Neuronal stem cell (in vitro differentiated cells): ENCODE data around the gene HPCA.

Experiments used
- DNase-seq: peaks from one replicate; pipeline ENCODE4 v3.0.0-alpha.2; 2013; ENCODE audit warnings: low spot score
- H2AFZ ChIP-seq: one replicate; pipeline ENCODE4 v1.6.1; 2013; ENCODE audit warnings: mild to moderate bottlenecking, low read length, inconsistent platforms
- H2AK5ac ChIP-seq: 2 replicates; pipeline ENCODE4 v1.6.1; 2013; ENCODE audit warnings: low read depth, mild to moderate bottlenecking, inconsistent platforms, low read length, moderate library complexity, mixed read lengths
- H2BK120ac ChIP-seq: 2 replicates; pipeline ENCODE4 v1.6.1; 2013; ENCODE audit warnings: low read depth, mild to moderate bottlenecking, inconsistent platforms, low read length, moderate library complexity, mixed read lengths
- H2BK12ac ChIP-seq: one replicate; pipeline ENCODE4 v1.6.1; 2013; ENCODE audit warnings: low read length, inconsistent platforms
- H2BK15ac ChIP-seq: 2 replicates; pipeline ENCODE4 v1.6.1; 2013; ENCODE audit warnings: mild to moderate bottlenecking, low read length, inconsistent platforms, mixed read lengths
- H2BK5ac ChIP-seq: one replicate; pipeline ENCODE4 v1.6.1; 2013; ENCODE audit warnings: inconsistent platforms, mild to moderate bottlenecking, low read length, moderate library complexity
- H3K14ac ChIP-seq: one replicate; pipeline ENCODE4 v1.6.1; 2013; ENCODE audit warnings: low read length, inconsistent platforms
- H3K18ac ChIP-seq: 2 replicates; pipeline ENCODE4 v1.6.1; 2013; ENCODE audit warnings: low read length, inconsistent platforms
- H3K23ac ChIP-seq: 2 replicates; pipeline ENCODE4 v1.6.1; 2013; ENCODE audit warnings: low read depth, mild to moderate bottlenecking, mixed read lengths, low read length, inconsistent platforms; ENCODE audit not compliant: poor library complexity
- H3K27ac ChIP-seq: replicated peaks from 3 replicates; pipeline ENCODE4 v1.5.1; 2013; ENCODE audit warnings: low read length, inconsistent platforms
- H3K27me3 ChIP-seq, 3 experiments: 2 replicates each; pipeline ENCODE4 v1.6.1; 2013; ENCODE audit warnings: low read length in 3 of 3, mild to moderate bottlenecking in 2 of 3, inconsistent platforms in 1 of 3, low read depth in 1 of 3, mixed read lengths in 1 of 3, moderate library complexity in 1 of 3; ENCODE audit not compliant: control insufficient read depth in 3 of 3, insufficient read depth in 3 of 3
- H3K36me3 ChIP-seq, 2 donors: replicated peaks in 1 of 2; 2 replicates each; pipeline ENCODE4 v1.6.1; 2013; ENCODE audit warnings: low read length in 2 of 2; ENCODE audit not compliant: control insufficient read depth in 2 of 2, insufficient read depth in 2 of 2
- H3K4ac ChIP-seq: 2 replicates; pipeline ENCODE4 v1.6.1; 2013; ENCODE audit warnings: inconsistent platforms, mild to moderate bottlenecking, low read length, moderate library complexity
- H3K4me1 ChIP-seq, 2 donors: 1 replicate in 1 of 2; 2 replicates in 1 of 2; pipeline ENCODE4 v1.6.1; 2013; ENCODE audit warnings: low read length in 2 of 2, low read depth in 1 of 2; ENCODE audit not compliant: control insufficient read depth in 2 of 2, insufficient read depth in 1 of 2
- H3K4me2 ChIP-seq: one replicate; pipeline ENCODE4 v1.6.1; 2013; ENCODE audit warnings: mild to moderate bottlenecking, low read length, inconsistent platforms; ENCODE audit not compliant: insufficient read depth, poor library complexity, severe bottlenecking
- H3K4me3 ChIP-seq, 2 donors: 2 replicates each; pipeline ENCODE4 v1.5.1; 2013; ENCODE audit warnings: low read length in 2 of 2, mild to moderate bottlenecking in 2 of 2, inconsistent platforms in 1 of 2, moderate library complexity in 1 of 2
- H3K79me1 ChIP-seq: one replicate; pipeline ENCODE4 v1.6.1; 2013; ENCODE audit warnings: low read depth, mild to moderate bottlenecking, inconsistent platforms, low read length, moderate library complexity
- H3K9ac ChIP-seq: one replicate; pipeline ENCODE4 v1.6.1; 2013; ENCODE audit warnings: mild to moderate bottlenecking, low read depth, low read length, inconsistent platforms; ENCODE audit not compliant: poor library complexity
- H3K9me3 ChIP-seq, 2 donors: replicated peaks in 1 of 2; 2 replicates each; pipeline versions ENCODE3 to v1.6.1; 2013; ENCODE audit warnings: low read length in 2 of 2, mild to moderate bottlenecking in 2 of 2, inconsistent platforms in 1 of 2, low read depth in 1 of 2, mixed read lengths in 1 of 2, moderate library complexity in 1 of 2; ENCODE audit not compliant: control insufficient read depth in 2 of 2, insufficient read depth in 1 of 2
- H4K8ac ChIP-seq: one replicate; pipeline ENCODE4 v1.6.1; 2013; ENCODE audit warnings: low read depth, mild to moderate bottlenecking, inconsistent platforms, low read length, moderate library complexity
- H4K91ac ChIP-seq: one replicate; pipeline ENCODE4 v1.6.1; 2013; ENCODE audit warnings: low read length, low read depth, mild to moderate bottlenecking, inconsistent platforms; ENCODE audit not compliant: poor library complexity
- WGBS, 2 donors: extraction: QIAGEN DNeasy Blood & Tissue Kit; methylation state at CpG; one replicate each; pipeline ENCODE4 v1.1.7; 2013; ENCODE audit warnings: missing lambda C conversion rate in 2 of 2, mixed read lengths in 1 of 2; ENCODE audit not compliant: insufficient read length in 2 of 2, insufficient replicate concordance in 1 of 2; ENCODE audit errors: extremely low coverage in 2 of 2; 5-methylcytosine and 5-hydroxymethylcytosine counted together

HPCA gene

DNA sequence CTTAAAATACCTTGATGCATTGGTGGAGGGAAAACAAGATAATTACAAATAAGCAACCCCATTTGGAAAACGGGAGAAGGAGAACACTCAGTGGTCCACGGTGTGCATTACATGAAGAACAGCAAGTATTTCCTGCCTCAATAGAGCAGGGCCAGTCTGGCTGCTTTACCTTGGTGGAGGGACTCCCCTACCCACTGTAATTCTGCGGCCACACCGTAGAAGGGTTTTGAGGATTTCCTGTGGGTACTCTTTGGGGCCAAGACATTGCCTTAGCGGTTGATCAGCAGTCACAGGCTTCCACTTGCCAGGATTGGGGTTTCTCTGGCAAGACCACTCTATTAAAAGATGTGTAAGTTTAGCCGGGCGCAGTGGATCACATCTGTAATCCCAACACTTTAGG, 31.2 kb downstream of the HPCA start:
- Histone ChIP-seq H3K23ac (no peak overlapping the region), H2BK12ac (no peak overlapping the region), H3K4me2 (no peak overlapping the region), H3K9ac (no peak overlapping the region), H3K18ac (no peak overlapping the region), H3K36me3 (no peaks in the 10 kb centered on the region), H3K4me1 (peaks cover 0 to 2% of the 10 kb centered on the region in 2 donors), H3K79me1 (no peaks in the 10 kb centered on the region), H4K8ac (no peak overlapping the region), H3K27me3 (peaks cover 0 to 3% (median 0%) of the 10 kb centered on the region in 3 experiments), H3K4ac (no peak overlapping the region), H2BK5ac (no peak overlapping the region), H4K91ac (no peak overlapping the region), H3K9me3 (no peaks in the 10 kb centered on the region), H2AK5ac (no peak overlapping the region), H2AFZ (no peak overlapping the region), H3K4me3 (no peak overlapping the region), H2BK15ac (no peak overlapping the region), H3K27ac (no peak overlapping the region), H2BK120ac (no peak overlapping the region), H3K14ac (no peak overlapping the region)
- no CpG with 5 or more reads among the region's 7 CpGs for WGBS, 2 donors
- DNase-seq: no peak

DNA sequence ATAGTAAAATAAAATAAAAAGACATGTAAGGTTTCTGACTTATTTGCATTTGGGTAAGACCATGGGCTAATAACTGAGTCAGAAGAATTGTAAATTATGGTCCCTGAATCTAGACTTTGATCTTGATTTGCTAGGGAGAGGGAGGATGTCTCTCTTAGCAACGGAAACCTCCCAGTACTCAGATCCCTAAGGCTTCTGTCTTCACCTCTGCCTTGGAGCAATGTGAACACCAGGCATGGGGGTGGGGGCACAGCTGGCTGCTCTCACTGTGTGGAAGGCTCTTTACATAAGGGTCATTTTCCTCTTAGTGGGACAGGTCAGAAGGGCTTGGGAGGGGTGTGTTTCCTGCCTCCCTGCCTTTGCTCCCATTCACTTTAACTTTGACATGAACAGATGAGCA, 31.9 kb downstream of the HPCA start:
- no peak overlapping the region for H3K9ac ChIP-seq
- H4K8ac ChIP-seq: no peak overlapping the region
- no peak overlapping the region for H2AFZ ChIP-seq
- no peak overlapping the region for H3K27ac ChIP-seq
- no CpG with 5 or more reads among the region's 1 CpG for WGBS, 2 donors
- H2BK120ac ChIP-seq: no peak overlapping the region
- no peak overlapping the region for H3K4me3 ChIP-seq
- H3K36me3 ChIP-seq: no peaks in the 10 kb centered on the region
- no peak overlapping the region for H3K18ac ChIP-seq
- H4K91ac ChIP-seq: no peak overlapping the region
- H3K14ac ChIP-seq: no peak overlapping the region
- H3K23ac ChIP-seq: no peak overlapping the region
- no peaks in the 10 kb centered on the region for H3K9me3 ChIP-seq
- H2BK15ac ChIP-seq: no peak overlapping the region
- H2BK12ac ChIP-seq: no peak overlapping the region
- H2BK5ac ChIP-seq: no peak overlapping the region
- H3K79me1 ChIP-seq: no peaks in the 10 kb centered on the region
- H3K4ac ChIP-seq: no peak overlapping the region
- DNase-seq: no peak
- no peak overlapping the region for H3K4me2 ChIP-seq
- peaks cover 0 to 5% (median 2%) of the 10 kb centered on the region in 3 experiments for H3K27me3 ChIP-seq
- no peak overlapping the region for H2AK5ac ChIP-seq
- H3K4me1 ChIP-seq: peaks cover 0 to 2% of the 10 kb centered on the region in 2 donors

DNA sequence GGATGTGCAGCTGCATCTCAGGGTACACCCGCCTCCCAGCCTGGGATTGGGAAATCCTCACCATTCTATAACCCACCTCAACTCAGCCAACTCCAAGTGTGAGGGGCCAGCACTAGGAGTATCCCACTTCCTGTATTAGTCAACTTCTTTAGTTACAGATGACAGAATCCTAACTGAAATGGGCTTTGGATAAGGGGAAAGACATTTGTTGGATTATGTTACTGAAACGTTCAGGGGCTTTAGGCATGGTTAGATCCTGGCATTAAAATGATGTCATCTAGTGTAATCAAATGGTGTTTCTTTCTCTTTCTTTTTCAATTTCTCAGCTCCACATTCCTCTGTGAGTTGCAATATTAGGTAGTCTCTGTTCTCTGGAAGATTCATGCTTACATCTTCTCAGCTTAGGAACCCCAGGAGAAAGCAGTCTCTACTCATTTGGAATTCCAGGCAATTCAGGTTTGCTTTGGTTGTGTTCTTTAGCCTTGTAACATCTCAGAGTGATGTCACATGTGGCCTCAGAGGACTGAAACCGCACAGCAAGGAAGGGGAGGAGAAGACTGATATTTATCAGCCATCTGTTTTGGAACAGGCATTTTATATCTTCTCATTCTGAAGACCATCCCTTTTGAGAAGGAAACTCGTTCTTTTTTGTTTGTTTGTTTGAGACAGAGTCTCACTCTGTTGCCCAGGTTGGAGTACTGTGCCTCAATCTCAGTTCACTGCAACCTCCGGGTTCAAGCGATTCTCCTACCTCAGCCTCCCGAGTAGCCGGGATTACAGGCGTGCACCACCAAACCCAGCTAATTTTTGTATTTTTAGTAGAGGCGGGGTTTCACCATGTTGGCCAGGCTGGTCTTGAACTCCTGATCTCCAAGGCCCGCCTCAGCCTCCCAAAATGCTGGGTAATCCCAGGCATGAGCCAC, 33.8 kb downstream of the HPCA start:
- H3K4ac ChIP-seq: no peak overlapping the region
- no peak overlapping the region for H2AK5ac ChIP-seq
- H2BK5ac ChIP-seq: no peak overlapping the region
- H2AFZ ChIP-seq: no peak overlapping the region
- no CpG with 5 or more reads among the region's 11 CpGs for WGBS, 2 donors
- no peak overlapping the region for H2BK120ac ChIP-seq
- no peaks in the 10 kb centered on the region for H3K79me1 ChIP-seq
- H4K8ac ChIP-seq: no peak overlapping the region
- H3K9me3 ChIP-seq: no peaks in the 10 kb centered on the region
- H3K4me2 ChIP-seq: no peak overlapping the region
- H3K4me3 ChIP-seq: no peak overlapping the region
- no peak overlapping the region for H3K14ac ChIP-seq
- no peak overlapping the region for H2BK15ac ChIP-seq
- H2BK12ac ChIP-seq: no peak overlapping the region
- no peak overlapping the region for H3K18ac ChIP-seq
- DNase-seq: no peak
- H3K27me3 ChIP-seq: peaks cover 0 to 19% (median 17%) of the 10 kb centered on the region in 3 experiments
- no peak overlapping the region for H3K9ac ChIP-seq
- peaks cover 3 to 8% of the 10 kb centered on the region in 2 donors for H3K4me1 ChIP-seq
- H3K36me3 ChIP-seq: no peaks in the 10 kb centered on the region
- no peak overlapping the region for H4K91ac ChIP-seq
- no peak overlapping the region for H3K23ac ChIP-seq
- H3K27ac ChIP-seq: no peak overlapping the region

DNA sequence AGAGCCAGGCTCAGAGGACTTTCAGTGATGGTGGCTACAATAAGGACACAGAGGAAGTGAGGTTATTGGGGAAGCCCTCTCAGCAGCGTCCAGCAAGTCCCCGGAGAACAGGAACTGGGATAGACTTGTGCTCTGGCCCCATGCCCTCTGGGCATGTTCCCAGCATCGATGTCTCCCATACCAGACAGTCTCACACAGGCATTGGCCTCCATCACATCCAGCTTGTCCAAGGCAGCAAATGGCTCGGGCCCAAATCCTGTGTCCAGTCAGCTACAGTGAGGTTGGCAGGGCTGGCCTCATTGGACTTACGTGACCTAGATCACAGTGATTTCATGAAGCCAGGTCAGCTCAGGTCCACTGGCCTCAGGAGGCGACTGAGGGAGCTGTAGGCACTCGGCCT, 34.5 kb downstream of the HPCA start:
- Histone ChIP-seq H3K36me3 (no peaks in the 10 kb centered on the region), H4K91ac (no peak overlapping the region), H3K79me1 (no peaks in the 10 kb centered on the region), H2BK15ac (no peak overlapping the region), H3K4me1 (peaks cover 6 to 11% of the 10 kb centered on the region in 2 donors), H3K27me3 (peaks cover 0 to 23% (median 19%) of the 10 kb centered on the region in 3 experiments), H3K4me3 (peak overlapping the region in 1 of 2 donors; percentile 52), H2BK12ac (no peak overlapping the region), H3K14ac (peak overlapping the region; percentile 40), H3K9me3 (no peaks in the 10 kb centered on the region), H3K4me2 (no peak overlapping the region), H3K4ac (no peak overlapping the region), H3K18ac (no peak overlapping the region), H3K23ac (no peak overlapping the region), H2BK120ac (no peak overlapping the region), H3K27ac (no peak overlapping the region), H3K9ac (no peak overlapping the region), H2AK5ac (no peak overlapping the region), H2BK5ac (no peak overlapping the region), H2AFZ (no peak overlapping the region), H4K8ac (no peak overlapping the region)
- no CpG with 5 or more reads among the region's 7 CpGs for WGBS, 2 donors
- no peak for DNase-seq
